Measurements from ENCODE around the gene CCR9.

Gene CCR9

DNA sequence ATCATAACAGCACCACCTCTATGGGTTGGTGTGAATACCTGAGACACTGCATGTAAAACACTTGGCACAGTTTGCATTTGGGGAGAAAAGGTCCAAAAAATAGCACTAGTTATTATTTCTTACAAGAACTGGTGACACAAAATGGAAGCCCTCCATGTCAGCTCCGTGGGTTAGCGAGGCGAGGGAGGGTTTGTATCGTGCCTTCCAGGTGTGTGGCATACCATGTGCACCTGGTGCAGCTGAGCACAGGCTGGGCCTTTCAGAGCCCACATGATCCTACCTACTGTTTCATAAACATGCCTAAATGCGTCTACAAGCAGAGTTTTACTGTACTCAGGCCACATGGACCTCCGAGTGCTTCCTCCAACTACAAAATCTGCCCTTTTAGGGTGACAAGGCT is 62.5 kb downstream of the CCR9 start:
- TF ChIP-seq FOXP2 (optimal IDR thresholded peaks at IDR 0.05; ENCODE audit: borderline replicate concordance, extremely low read depth, extremely low read length, insufficient read depth) (no peak), POLR2AphosphoS5 (IDR thresholded peaks at IDR 0.05; ENCODE audit: low read depth, low read length) (no peak), TAF1 (IDR thresholded peaks at IDR 0.05; ENCODE audit: borderline replicate concordance, insufficient read depth, low read length) (no peak), SIN3A (IDR thresholded peaks at IDR 0.05; ENCODE audit: borderline replicate concordance, insufficient read depth, low read length) (no peak)
- TF ChIP-seq, protein P1, sequence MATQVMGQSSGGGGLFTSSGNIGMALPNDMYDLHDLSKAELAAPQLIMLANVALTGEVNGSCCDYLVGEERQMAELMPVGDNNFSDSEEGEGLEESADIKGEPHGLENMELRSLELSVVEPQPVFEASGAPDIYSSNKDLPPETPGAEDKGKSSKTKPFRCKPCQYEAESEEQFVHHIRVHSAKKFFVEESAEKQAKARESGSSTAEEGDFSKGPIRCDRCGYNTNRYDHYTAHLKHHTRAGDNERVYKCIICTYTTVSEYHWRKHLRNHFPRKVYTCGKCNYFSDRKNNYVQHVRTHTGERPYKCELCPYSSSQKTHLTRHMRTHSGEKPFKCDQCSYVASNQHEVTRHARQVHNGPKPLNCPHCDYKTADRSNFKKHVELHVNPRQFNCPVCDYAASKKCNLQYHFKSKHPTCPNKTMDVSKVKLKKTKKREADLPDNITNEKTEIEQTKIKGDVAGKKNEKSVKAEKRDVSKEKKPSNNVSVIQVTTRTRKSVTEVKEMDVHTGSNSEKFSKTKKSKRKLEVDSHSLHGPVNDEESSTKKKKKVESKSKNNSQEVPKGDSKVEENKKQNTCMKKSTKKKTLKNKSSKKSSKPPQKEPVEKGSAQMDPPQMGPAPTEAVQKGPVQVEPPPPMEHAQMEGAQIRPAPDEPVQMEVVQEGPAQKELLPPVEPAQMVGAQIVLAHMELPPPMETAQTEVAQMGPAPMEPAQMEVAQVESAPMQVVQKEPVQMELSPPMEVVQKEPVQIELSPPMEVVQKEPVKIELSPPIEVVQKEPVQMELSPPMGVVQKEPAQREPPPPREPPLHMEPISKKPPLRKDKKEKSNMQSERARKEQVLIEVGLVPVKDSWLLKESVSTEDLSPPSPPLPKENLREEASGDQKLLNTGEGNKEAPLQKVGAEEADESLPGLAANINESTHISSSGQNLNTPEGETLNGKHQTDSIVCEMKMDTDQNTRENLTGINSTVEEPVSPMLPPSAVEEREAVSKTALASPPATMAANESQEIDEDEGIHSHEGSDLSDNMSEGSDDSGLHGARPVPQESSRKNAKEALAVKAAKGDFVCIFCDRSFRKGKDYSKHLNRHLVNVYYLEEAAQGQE (IDR thresholded peaks at IDR 0.05; ENCODE audit: insufficient read depth in 1 of 2, low read depth in 2 of 2, low read length in 2 of 2) = no peak

DNA sequence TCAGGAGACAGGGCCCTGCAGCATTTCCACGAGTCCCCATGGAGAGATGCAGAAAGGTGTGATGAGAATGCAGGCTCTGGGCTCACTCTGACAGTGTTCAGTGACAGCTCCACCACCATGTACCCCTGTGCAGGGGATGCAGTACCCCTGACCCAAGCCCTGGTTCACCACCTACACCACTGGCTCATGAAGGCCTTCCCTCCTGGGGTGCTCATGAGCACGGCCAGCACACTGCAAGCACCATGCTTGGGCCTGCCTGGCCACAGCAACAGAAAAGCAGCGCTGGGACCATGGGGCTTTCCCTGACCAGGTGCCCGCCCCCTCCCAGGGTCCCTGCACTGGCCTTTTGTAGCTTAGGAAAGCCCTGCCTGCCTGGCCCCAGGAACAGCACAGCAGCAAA is 63.1 kb downstream of the CCR9 start:
- no peak for TF ChIP-seq SIN3A (IDR thresholded peaks at IDR 0.05; ENCODE audit: borderline replicate concordance, insufficient read depth, low read length)
- no peak for TF ChIP-seq FOXP2 (optimal IDR thresholded peaks at IDR 0.05; ENCODE audit: borderline replicate concordance, extremely low read depth, extremely low read length, insufficient read depth)
- TF ChIP-seq, protein P1 (IDR thresholded peaks at IDR 0.05; ENCODE audit: insufficient read depth in 1 of 2, low read depth in 2 of 2, low read length in 2 of 2) = no peak
- TF ChIP-seq POLR2AphosphoS5 (IDR thresholded peaks at IDR 0.05; ENCODE audit: low read depth, low read length) = no peak
- no peak for TF ChIP-seq TAF1 (IDR thresholded peaks at IDR 0.05; ENCODE audit: borderline replicate concordance, insufficient read depth, low read length)

DNA sequence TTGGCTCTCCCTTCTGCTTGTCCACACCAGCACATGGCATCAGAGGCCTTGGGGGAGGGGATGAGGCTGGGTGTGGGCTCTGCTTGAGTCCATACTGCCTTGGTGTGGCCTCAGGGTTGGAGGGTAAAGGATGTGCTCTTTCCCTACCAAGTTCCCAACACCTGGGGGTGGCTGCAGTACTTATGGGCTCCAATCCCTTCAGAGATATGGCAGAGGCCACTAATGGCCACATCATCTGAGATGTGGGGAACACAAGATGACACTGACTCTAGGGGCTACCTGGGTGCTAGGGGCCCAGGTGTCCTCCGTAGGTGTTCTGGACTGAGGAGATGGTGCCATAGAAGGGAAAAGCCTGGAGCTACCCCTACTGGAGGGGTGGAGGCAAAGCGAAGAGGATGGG is 63.8 kb downstream of the CCR9 start:
- TF ChIP-seq FOXP2 (optimal IDR thresholded peaks at IDR 0.05; ENCODE audit: borderline replicate concordance, extremely low read depth, extremely low read length, insufficient read depth) (no peak), SIN3A (IDR thresholded peaks at IDR 0.05; ENCODE audit: borderline replicate concordance, insufficient read depth, low read length) (no peak), TAF1 (IDR thresholded peaks at IDR 0.05; ENCODE audit: borderline replicate concordance, insufficient read depth, low read length) (no peak), POLR2AphosphoS5 (IDR thresholded peaks at IDR 0.05; ENCODE audit: low read depth, low read length) (no peak)
- TF ChIP-seq, protein P1 (IDR thresholded peaks at IDR 0.05; ENCODE audit: insufficient read depth in 1 of 2, low read depth in 2 of 2, low read length in 2 of 2) = no peak

DNA sequence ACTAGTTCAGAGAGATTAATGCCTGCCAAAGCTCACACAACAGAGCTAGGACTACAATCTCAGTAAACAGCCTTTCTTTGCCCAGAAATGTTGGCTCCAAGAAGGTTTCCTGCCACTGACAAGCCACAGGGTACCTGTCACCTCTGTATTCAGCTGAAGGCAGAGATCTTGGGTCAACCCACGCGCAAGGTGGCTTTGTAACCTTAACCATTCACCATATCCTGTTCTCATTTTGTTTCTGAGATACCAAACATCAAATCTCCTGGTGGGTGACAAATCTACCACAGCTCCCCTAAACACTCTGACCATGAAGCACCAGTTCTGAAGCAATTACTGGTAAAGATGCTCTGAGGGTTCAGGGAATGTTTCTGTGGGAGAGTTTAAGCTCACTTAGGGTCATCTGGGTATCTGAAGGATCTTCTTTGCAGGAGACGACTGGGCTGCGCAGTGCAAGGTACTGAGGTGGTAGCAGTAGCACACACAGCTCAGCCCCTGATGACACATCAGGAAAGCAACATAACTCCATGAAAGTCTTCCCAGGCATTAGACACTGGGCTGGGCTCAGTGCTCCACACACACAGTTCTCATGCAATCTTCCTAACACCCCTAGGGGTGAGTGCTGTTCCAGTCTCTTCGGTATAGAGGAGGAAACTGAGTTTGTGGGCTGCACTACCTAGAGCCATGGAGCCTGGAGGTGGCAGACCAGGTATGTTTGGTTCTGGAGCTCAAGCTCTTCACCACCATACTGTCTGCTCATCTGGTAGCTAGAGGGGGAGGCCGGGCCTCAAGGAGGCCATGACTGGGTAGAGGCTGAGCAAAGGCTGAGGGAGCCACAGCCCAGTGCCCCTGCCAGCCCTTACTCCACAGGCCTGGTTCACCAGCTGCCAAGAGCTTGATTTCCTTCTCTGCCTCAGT is 64.6 kb downstream of the CCR9 start:
- TF ChIP-seq POLR2AphosphoS5 (IDR thresholded peaks at IDR 0.05; ENCODE audit: low read depth, low read length) = no peak
- TF ChIP-seq FOXP2 (optimal IDR thresholded peaks at IDR 0.05; ENCODE audit: borderline replicate concordance, extremely low read depth, extremely low read length, insufficient read depth) = no peak
- TF ChIP-seq, protein P1 (IDR thresholded peaks at IDR 0.05; ENCODE audit: insufficient read depth in 1 of 2, low read depth in 2 of 2, low read length in 2 of 2) = no peak
- TF ChIP-seq TAF1 (IDR thresholded peaks at IDR 0.05; ENCODE audit: borderline replicate concordance, insufficient read depth, low read length) = no peak
- TF ChIP-seq SIN3A (IDR thresholded peaks at IDR 0.05; ENCODE audit: borderline replicate concordance, insufficient read depth, low read length) = no peak
